NCI-H1092 (cell line): ENCODE measurements around the gene THRSP.

ENCODE experiments used
- DNase-seq: peaks from one replicate; lab custom pipeline; 2025; lab: John Stamatoyannopoulos, UW

The THRSP gene

GRCh38 chr11:78097666-78098385 is 34.2 kb downstream of the THRSP start:
- DNase-seq, result no peak

GRCh38 chr11:78099666-78100065 is 36.0 kb downstream of the THRSP start:
- peak; percentile 53 for DNase-seq

- peak; percentile 83 for DNase-seq
Observed at GRCh38 chr11:78100261-78100660, 36.6 kb downstream of the THRSP start.

GRCh38 chr11:78100676-78101472 is 37.2 kb downstream of the THRSP start:
- DNase-seq, result peak; percentile 70

GRCh38 chr11:78109081-78110015 is 45.7 kb downstream of the THRSP start:
- no peak for DNase-seq

GRCh38 chr11:78110351-78110750 is 46.7 kb downstream of the THRSP start:
- no peak for DNase-seq

- no peak for DNase-seq
Observed at GRCh38 chr11:78110830-78111229, 47.2 kb downstream of the THRSP start.

GRCh38 chr11:78111298-78111697 is 47.6 kb downstream of the THRSP start:
- DNase-seq, result no peak

GRCh38 chr11:78112582-78113275 is 49.1 kb downstream of the THRSP start:
- no peak for DNase-seq
